Heart left ventricle (tissue), 13 donors: ENCODE measurements around the gene TRIM7.

Experiments
- POLR2A ChIP-seq, 2 donors: fragments of 450-650 bp; IDR thresholded peaks; one replicate each; pipeline ENCODE4 v1.6.1; 2017; ENCODE audit warnings: antibody characterized with exemption in 2 of 2, mild to moderate bottlenecking in 2 of 2, moderate library complexity in 2 of 2
- TF ChIP-seq, protein P1 (sequence below), 12 donors: fragments of 200-600 bp; sonication (generic) in 4 of 12; IDR thresholded peaks; one replicate each; pipeline versions ENCODE4 v1.5.0 to v1.8.0; 2018 to 2022; ENCODE audit warnings: antibody characterized with exemption in 12 of 12, mild to moderate bottlenecking in 5 of 12
- donor health status: ischemic (EF 13 %, LVEDD 7.1; RV severe dilation, severe dysfunction).
- donor health status: DM: no; HTN: yes; CAD: no.
- donor health status: DM: no; HTN: no; CAD: no.
- donor health status: ischemic (EF 25% LVEDD 6.9; RV normal size, moderate dysfunction).
- donor health status: ischemic (EF 25% LVEDD 5.7; RV mildly dilated, moderate dysfunction).
- donor health status: ischemic (EF 35%, LVEDD 5.7; RV mildly dilated, moderate dysfunction).
- donor health status: nonischemic (EF 11% LVEDD 7.7; RV severe dilation, severe dysfunction).
- donor health status: DM: yes; HTN: yes; CAD: no.
- donor health status: PGD.
- donor health status: ischemic (EF 29% LVEDD 5.4; RV normal size, mild dysfunction).
- donor health status: nonischemic (EF 23%, LVEDD 6.1; RV moderate dilation, normal function).

DNA sequence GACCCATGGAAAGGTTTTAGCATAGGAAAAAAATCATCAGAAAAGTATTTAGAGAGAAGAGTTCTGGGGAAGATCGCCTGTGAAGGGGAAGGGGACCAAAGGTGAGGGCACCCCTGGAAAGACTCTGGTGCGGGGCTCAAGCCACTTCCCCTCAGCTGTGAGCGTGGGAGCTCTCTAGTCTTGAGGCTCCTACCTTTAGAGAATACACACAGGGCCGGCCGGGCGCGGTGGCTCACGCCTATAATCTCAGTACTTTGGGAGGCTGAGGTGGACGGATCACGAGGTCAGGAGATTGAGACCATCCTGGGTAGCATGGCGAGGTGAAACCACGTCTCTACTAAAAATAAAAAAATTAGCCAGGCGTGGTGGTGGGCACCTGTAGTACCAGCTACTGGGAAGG is 25.0 kb upstream of the TRIM7 start:
- no peak for TF ChIP-seq POLR2A (IDR thresholded peaks at IDR 0.05)
- TF ChIP-seq, protein P1, sequence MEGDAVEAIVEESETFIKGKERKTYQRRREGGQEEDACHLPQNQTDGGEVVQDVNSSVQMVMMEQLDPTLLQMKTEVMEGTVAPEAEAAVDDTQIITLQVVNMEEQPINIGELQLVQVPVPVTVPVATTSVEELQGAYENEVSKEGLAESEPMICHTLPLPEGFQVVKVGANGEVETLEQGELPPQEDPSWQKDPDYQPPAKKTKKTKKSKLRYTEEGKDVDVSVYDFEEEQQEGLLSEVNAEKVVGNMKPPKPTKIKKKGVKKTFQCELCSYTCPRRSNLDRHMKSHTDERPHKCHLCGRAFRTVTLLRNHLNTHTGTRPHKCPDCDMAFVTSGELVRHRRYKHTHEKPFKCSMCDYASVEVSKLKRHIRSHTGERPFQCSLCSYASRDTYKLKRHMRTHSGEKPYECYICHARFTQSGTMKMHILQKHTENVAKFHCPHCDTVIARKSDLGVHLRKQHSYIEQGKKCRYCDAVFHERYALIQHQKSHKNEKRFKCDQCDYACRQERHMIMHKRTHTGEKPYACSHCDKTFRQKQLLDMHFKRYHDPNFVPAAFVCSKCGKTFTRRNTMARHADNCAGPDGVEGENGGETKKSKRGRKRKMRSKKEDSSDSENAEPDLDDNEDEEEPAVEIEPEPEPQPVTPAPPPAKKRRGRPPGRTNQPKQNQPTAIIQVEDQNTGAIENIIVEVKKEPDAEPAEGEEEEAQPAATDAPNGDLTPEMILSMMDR (IDR thresholded peaks at IDR 0.05): no peak
